NB4 (cell line): ENCODE measurements around the gene CCDC87.

Experiments used
- DNase-seq: peaks from one replicate; pipeline ENCODE4 v3.0.0; 2010; ENCODE audit warnings: low read depth
- H3K4me3 ChIP-seq: one replicate; pipeline ENCODE4 v1.5.1; 2011; ENCODE audit warnings: mild to moderate bottlenecking, low read depth, low read length, moderate library complexity
- CTCF ChIP-seq: IDR thresholded peaks from one replicate; pipeline ENCODE4 v1.5.1; 2012; ENCODE audit warnings: low read depth, low read length
- MYC ChIP-seq: IDR thresholded peaks from 2 replicates; pipeline ENCODE4 v1.6.1; 2011; ENCODE audit warnings: low read depth, low read length
- POLR2A ChIP-seq: IDR thresholded peaks from 2 replicates; pipeline ENCODE4 v1.6.1; 2011; ENCODE audit warnings: mild to moderate bottlenecking; ENCODE audit not compliant: insufficient read length; ENCODE audit errors: extremely low read depth
- TF ChIP-seq, protein P1 (sequence below): IDR thresholded peaks from 2 replicates; pipeline ENCODE4 v1.6.1; 2011; ENCODE audit warnings: low read depth, low read length

Gene CCDC87

DNA sequence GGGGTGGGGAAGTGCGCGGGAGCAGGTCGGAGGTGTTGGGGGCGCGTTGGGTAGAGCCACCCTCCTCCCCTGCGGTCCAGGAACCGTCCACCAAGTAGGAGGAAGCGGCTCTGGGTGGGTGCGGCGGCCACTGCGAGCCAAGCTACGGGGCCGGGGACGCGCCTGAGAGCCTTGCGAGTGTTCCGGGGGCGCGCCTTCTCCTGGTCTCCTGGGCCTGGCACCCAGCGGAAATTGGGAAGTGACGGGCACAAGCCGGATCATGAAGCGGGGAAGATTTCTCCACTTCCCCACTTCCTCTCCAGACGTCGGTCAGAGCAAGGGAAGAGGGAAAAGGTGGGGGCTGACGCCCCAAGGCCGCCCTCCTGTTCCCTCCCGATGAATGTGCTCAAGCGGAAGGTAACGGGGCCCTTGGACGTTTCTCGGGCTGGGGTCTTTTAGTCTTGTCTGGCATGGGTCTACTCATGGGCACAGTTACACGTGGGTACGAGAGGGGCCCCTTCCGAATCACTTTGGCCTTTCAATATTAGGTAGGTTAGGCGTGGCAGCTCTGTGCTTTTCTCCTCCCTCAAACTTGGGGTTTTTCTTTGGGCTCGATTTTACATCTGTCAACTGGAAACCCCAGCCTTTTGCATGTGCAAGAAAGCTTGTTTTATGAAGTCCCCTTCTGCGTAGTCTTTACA is 24.4 kb upstream of the CCDC87 start:
- no peak for DNase-seq
- peak overlapping the region; percentile 89 for H3K4me3 ChIP-seq

GRCh38 chr11:66616379-66617154 is 23.7 kb upstream of the CCDC87 start, which contains the start of gene RBM14:
Gene RBM14, plus strand, starts transcription at chr11:66616630. Its CDS starts 91 bp downstream, at chr11:66616721.
- peak; percentile 82 for TF ChIP-seq MYC
- TF ChIP-seq, protein P1, sequence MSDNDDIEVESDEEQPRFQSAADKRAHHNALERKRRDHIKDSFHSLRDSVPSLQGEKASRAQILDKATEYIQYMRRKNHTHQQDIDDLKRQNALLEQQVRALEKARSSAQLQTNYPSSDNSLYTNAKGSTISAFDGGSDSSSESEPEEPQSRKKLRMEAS, result peak; percentile 69
- TF ChIP-seq CTCF, result no peak
- peak; percentile 100 for TF ChIP-seq POLR2A

More for the DNA sequence above, 24.4 kb upstream of the CCDC87 start:
- no peak for TF ChIP-seq MYC
- TF ChIP-seq CTCF, result no peak
- TF ChIP-seq, protein P1, result no peak
- no peak for TF ChIP-seq POLR2A

GRCh38 chr11:66614073-66614472 is 21.2 kb upstream of the CCDC87 start:
- no peak overlapping the region for H3K4me3 ChIP-seq
- DNase-seq, result no peak
- no peak for TF ChIP-seq POLR2A
- TF ChIP-seq CTCF, result no peak
- TF ChIP-seq MYC, result no peak
- TF ChIP-seq, protein P1, result no peak

More at GRCh38 chr11:66616379-66617154, 23.7 kb upstream of the CCDC87 start, which contains the start of gene RBM14:
- DNase-seq, result peak; percentile 100
- H3K4me3 ChIP-seq, result peak within 1 kb of the TSS; percentile 89

DNA sequence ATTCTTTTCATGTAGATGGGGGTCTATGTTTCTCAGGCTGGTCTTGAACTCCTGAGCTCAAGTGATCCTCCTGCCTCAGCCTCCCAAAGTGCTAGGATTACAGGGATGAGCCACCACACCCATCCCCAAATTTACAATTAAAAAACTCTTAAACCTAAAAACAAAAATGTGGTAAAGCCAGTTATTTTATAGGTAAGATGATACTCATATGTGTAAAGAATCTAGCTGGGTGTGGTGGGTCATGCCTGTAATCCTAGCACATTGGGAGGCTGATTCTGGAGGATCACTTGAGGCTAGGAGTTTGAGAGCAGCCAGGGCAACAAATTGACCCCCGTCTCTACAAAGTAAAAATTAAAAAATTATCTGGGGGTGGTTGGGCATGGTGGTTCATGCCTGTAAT is 19.6 kb upstream of the CCDC87 start:
- no peak for TF ChIP-seq POLR2A
- TF ChIP-seq MYC, result no peak
- TF ChIP-seq, protein P1, result no peak
- TF ChIP-seq CTCF, result no peak
- no peak overlapping the region for H3K4me3 ChIP-seq
- no peak for DNase-seq

DNA sequence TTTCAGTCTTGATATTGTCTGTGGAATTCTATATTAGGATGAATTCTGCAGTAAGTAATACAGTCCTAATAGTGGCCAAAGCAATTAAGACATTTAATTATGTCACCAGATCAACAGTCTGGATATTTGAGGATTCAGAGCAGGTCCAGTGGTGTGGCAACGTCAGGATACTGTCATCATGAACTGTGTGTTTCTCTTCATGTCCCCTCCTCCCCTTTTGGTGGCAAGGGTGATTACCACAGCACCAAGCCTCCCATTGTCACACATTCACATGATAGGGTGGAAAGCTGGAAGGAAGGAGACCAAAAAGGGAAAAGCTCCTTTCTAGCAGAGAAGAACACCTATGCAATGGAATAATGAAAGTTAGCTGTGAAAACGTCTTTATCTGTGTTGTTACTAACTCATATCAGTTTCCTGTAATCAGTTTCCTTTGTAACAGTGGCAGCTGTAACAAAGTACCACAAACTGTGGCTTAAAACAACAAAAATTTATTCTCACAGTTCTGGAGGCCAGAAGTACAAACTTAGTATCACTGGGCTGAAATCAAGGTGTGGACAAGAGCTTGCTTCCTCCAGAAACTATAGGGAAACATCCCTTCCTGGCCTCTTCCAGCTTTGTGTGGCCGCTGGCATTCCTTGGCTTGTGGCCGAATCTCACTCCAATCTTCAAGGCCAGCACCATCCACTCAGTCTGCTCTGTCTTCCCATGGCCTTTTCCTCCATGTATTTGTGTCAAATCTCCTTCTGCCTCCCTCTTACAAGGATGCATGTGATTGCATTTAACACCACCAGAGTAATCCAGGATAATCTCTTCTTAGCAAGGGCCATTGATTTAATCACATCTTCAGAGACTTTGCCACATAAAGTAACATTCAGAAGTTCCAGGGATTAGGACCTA is 17.1 kb upstream of the CCDC87 start:
- H3K4me3 ChIP-seq, result no peak overlapping the region
- TF ChIP-seq CTCF, result no peak
- TF ChIP-seq, protein P1, result no peak
- TF ChIP-seq MYC, result no peak
- TF ChIP-seq POLR2A, result no peak
- no peak for DNase-seq
